ENCODE results near the gene SMPX. TPM values are rescaled to one million over a fixed set of nuclear protein-coding genes. Genes with fewer than 3 reads are reported as not detected.
A peak's percentile ranks its signal among the peaks of the same experiment; 100 is the strongest.

The SMPX gene
- total and polyA plus RNA-seq, 3 donors from 2014 or later: 4.2 TPM; not detected in 2

GRCh38 chrX:21747558-21747957, 10.4 kb downstream of the SMPX start:
- no peaks in the 10 kb centered on the region for H3K27me3 ChIP-seq
- H3K4me3 ChIP-seq: no peak overlapping the region
- intact Hi-C loops (cut with DNase I; ENCODE audit: low total_unique reads): no loop called here
- no peak overlapping the region for H3K27ac ChIP-seq
- DNase-seq: no peak
- H3K36me3 ChIP-seq (ENCODE audit: low read depth, missing control alignments): no peaks in the 10 kb centered on the region
- no peak for TF ChIP-seq POLR2A (IDR thresholded peaks at IDR 0.05)
- TF ChIP-seq, protein P1, sequence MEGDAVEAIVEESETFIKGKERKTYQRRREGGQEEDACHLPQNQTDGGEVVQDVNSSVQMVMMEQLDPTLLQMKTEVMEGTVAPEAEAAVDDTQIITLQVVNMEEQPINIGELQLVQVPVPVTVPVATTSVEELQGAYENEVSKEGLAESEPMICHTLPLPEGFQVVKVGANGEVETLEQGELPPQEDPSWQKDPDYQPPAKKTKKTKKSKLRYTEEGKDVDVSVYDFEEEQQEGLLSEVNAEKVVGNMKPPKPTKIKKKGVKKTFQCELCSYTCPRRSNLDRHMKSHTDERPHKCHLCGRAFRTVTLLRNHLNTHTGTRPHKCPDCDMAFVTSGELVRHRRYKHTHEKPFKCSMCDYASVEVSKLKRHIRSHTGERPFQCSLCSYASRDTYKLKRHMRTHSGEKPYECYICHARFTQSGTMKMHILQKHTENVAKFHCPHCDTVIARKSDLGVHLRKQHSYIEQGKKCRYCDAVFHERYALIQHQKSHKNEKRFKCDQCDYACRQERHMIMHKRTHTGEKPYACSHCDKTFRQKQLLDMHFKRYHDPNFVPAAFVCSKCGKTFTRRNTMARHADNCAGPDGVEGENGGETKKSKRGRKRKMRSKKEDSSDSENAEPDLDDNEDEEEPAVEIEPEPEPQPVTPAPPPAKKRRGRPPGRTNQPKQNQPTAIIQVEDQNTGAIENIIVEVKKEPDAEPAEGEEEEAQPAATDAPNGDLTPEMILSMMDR (IDR thresholded peaks at IDR 0.05): no peak
- H3K4me1 ChIP-seq: no peaks in the 10 kb centered on the region
- H3K9me3 ChIP-seq: no peaks in the 10 kb centered on the region
- 50 to 61% methylated on average over 4 of the region's 4 CpGs for whole genome bisulfite sequencing, 2 donors

DNA sequence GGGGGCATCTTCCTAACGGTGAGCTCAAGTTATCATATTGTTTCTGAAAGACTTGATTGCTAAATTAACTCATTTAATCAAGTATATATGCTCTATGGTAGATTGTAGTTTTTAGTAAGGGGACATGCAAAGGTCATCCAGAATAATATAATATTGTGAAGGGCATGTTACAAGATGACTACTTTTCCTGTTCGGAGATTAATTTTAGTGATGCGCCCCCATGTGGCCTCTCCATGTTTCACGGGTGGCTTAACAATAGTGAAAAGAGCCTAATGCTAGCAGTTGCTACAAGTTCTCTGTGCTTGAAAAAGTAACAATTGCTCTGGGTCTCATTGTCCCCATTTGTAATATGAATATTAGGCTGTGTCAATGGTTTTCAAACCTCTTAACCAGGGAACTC, 12.2 kb downstream of the SMPX start:
- Histone ChIP-seq H3K9me3 (no peaks in the 10 kb centered on the region), H3K27me3 (no peaks in the 10 kb centered on the region), H3K4me3 (no peak overlapping the region), H3K4me1 (no peaks in the 10 kb centered on the region), H3K36me3 (ENCODE audit: low read depth, missing control alignments) (no peaks in the 10 kb centered on the region), H3K27ac (no peak overlapping the region)
- no peak for TF ChIP-seq POLR2A (IDR thresholded peaks at IDR 0.05)
- TF ChIP-seq, protein P1 (IDR thresholded peaks at IDR 0.05): peak in 2 of 3 experiments; percentile 28 to 36
- intact Hi-C loops (cut with DNase I; ENCODE audit: low total_unique reads): no loop called here
- peak; percentile 51 for DNase-seq
- WGBS, 2 donors: 32 to 45% methylated on average over 4 of the region's 4 CpGs

DNA sequence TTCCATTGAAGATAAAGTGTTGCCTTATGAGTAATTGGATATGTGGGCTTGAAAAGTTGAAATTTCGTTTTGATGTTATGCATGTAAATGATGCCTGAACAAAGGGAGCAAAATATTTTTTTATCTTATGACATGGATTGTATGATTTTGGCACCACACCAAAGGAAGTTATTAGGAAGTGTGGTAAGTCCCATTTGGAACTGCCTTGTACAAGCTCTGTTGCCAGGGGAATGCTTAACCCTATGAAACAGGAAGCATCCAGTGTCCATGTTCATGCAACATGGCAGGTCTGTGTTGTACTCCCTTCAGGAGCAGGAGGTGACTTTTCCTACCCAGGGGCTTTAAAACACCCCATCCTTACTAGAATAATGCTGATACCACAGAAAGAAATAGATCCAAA, 13.2 kb downstream of the SMPX start:
- no peaks in the 10 kb centered on the region for H3K4me1 ChIP-seq
- no peak for TF ChIP-seq POLR2A (IDR thresholded peaks at IDR 0.05)
- TF ChIP-seq, protein P1 (IDR thresholded peaks at IDR 0.05): no peak
- no peaks in the 10 kb centered on the region for H3K9me3 ChIP-seq
- 78 to 84% methylated on average over 1 of the region's 1 CpG for WGBS, 2 donors
- no peak overlapping the region for H3K27ac ChIP-seq
- no peaks in the 10 kb centered on the region for H3K27me3 ChIP-seq
- H3K4me3 ChIP-seq: no peak overlapping the region
- H3K36me3 ChIP-seq (ENCODE audit: low read depth, missing control alignments): no peaks in the 10 kb centered on the region
- intact Hi-C loops (cut with DNase I; ENCODE audit: low total_unique reads): no loop called here
- DNase-seq: no peak

DNA sequence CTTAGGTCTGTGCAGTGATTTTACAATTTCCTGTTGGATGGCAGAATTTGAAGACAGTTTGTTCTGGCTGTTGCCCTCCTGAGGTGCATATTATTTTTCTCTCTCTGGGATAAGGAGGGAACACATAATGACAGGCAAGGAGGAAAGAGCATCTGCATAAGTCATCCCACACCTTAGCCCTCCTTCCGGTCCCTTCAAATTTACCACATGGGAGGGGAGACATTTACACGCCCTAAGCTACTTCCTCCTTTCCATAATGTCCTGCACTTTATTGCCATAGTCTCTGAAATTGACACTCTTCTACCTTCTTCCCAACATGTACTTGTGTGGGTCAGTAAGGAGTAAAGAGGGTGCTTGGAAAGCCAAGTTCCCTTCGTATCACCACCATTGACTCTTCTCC, 13.9 kb downstream of the SMPX start:
- Histone ChIP-seq H3K27ac (no peak overlapping the region), H3K36me3 (ENCODE audit: low read depth, missing control alignments) (no peaks in the 10 kb centered on the region), H3K4me1 (no peaks in the 10 kb centered on the region), H3K27me3 (no peaks in the 10 kb centered on the region), H3K9me3 (no peaks in the 10 kb centered on the region), H3K4me3 (no peak overlapping the region)
- DNase-seq: no peak
- WGBS, 2 donors: 88 to 93% methylated on average over 3 of the region's 3 CpGs
- TF ChIP-seq, protein P1 (IDR thresholded peaks at IDR 0.05): no peak
- TF ChIP-seq POLR2A (IDR thresholded peaks at IDR 0.05): no peak
- intact Hi-C loops (cut with DNase I; ENCODE audit: low total_unique reads): no loop called here

DNA sequence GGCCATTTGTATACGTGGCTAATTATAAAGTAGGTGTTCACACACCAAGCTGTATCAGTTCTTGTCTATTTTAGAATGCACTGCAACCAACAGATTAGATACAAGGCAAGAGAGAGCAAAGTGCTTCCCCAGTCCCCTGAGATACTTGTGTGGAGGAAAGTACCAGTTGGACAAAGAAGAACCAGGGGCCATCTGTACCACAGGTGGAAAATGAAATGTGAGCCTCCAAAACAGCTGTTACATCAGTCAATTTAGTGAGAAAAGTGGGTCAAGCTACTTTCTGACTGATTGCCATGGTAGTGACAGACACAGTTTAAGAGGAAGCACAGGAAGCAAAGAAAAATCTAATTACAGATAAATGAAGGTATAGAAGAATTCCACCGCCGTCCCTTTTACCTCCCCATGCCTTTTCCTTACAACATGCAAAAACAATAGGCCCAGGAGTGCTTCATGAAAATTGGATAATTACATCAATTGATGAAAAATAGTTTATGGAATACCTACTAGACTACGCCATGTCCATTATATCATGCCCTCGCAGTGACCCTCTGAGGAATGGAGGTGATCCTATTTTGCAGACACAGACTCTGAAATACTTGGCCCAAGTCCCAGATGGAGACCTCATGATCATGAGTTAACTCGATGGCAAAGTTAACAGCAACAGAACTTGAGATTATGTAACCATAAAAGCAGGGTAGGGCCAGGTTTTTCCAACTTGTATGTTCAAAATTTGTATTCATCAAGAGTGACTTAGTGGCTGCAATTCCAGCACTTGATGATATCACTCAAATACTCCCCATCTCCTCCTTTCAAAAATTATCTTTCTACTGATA, 15.8 kb downstream of the SMPX start:
- Histone ChIP-seq H3K4me3 (no peak overlapping the region), H3K9me3 (no peaks in the 10 kb centered on the region), H3K27ac (no peak overlapping the region), H3K4me1 (no peaks in the 10 kb centered on the region), H3K36me3 (ENCODE audit: low read depth, missing control alignments) (no peaks in the 10 kb centered on the region), H3K27me3 (no peaks in the 10 kb centered on the region)
- no peak for DNase-seq
- no peak for TF ChIP-seq POLR2A (IDR thresholded peaks at IDR 0.05)
- TF ChIP-seq, protein P1 (IDR thresholded peaks at IDR 0.05): no peak
- 65 to 81% methylated on average over 6 of the region's 6 CpGs for WGBS, 2 donors
- intact Hi-C loops (cut with DNase I; ENCODE audit: low total_unique reads): no loop called here

Data from testis (tissue), 3 donors.